GM12878 (cell line): ENCODE data around the gene SRI. TPM values are rescaled to one million over a fixed set of nuclear protein-coding genes. Genes with fewer than 3 reads are reported as not detected.

Experiments
- ATAC-seq: fragments of 200-7000 bp; cut with Tn5 transposase; 3 replicates; pipeline ENCODE4 v1.9.1; 2020; ENCODE audit warnings: mild to moderate bottlenecking, moderate library complexity
- BruUV-seq: library from RNA; stranded (reverse); fragments of 400-500 nt; replicated peaks from 2 replicates; lab custom pipeline; 2021; lab: Mats Ljungman, UMichigan
- CTCF ChIA-PET: fragments of 300-600 bp; sonication (Branson Sonifier 250); formaldehyde crosslinking; extraction: SDS; loops from one replicate; lab custom pipeline; 2021; ENCODE audit warnings: inconsistent platforms; lab: Yijun Ruan, JAX
- POLR2A ChIA-PET: fragments of 350-600 bp; formaldehyde crosslinking; extraction: SDS; loops from one replicate; lab custom pipeline; 2021; ENCODE audit warnings: inconsistent platforms; lab: Charles Lee
- RAD21 ChIA-PET: fragments of 300-600 bp; sonication (Branson Sonifier 250); formaldehyde crosslinking; loops from one replicate; lab custom pipeline; 2023; ENCODE audit warnings: antibody characterized with exemption; ENCODE audit not compliant: unreplicated experiment; lab: Charles Lee
- SMC1A ChIA-PET: fragments of 300-600 bp; sonication (Branson Sonifier 250); formaldehyde crosslinking; loops from one replicate; lab custom pipeline; 2023; ENCODE audit not compliant: unreplicated experiment, uncharacterized antibody; lab: Charles Lee
- DNase-seq: peaks from one replicate; pipeline ENCODE4 v3.0.0-alpha.2; 2011; ENCODE audit warnings: low read depth, low spot score
- FAIRE-seq: peaks from 3 replicates; lab custom pipeline; 2011; peaks lifted over from hg19 to GRCh38; lab: Jason Lieb, UNC
- H2AFZ ChIP-seq: 2 replicates; pipeline ENCODE4 v1.6.0; 2011; ENCODE audit warnings: low read depth, low read length, control low read depth; ENCODE audit not compliant: control insufficient read depth
- H3K27ac ChIP-seq: 2 replicates; pipeline ENCODE4 v1.5.1; 2011; ENCODE audit warnings: control low read depth; ENCODE audit not compliant: control insufficient read depth, insufficient read depth
- H3K27me3 ChIP-seq, 2 experiments: replicated peaks in 1 of 2; 2 replicates each; pipeline versions ENCODE4 v1.6.0 to v1.6.1; 2011; ENCODE audit warnings: low read length in 1 of 2; ENCODE audit not compliant: control insufficient read depth in 2 of 2, insufficient read depth in 2 of 2
- H3K36me3 ChIP-seq, 2 experiments: 2 replicates each; pipeline ENCODE4 v1.5.1; 2011; ENCODE audit warnings: low read length in 1 of 2; ENCODE audit not compliant: control insufficient read depth in 2 of 2, insufficient read depth in 2 of 2
- H3K4me1 ChIP-seq: 2 replicates; pipeline ENCODE4 v1.6.1; 2011; ENCODE audit warnings: mild to moderate bottlenecking, low read length, moderate library complexity, mixed read lengths; ENCODE audit not compliant: control insufficient read depth, insufficient read depth
- H3K4me2 ChIP-seq: 2 replicates; pipeline ENCODE4 v1.6.0; 2011; ENCODE audit warnings: control low read depth; ENCODE audit not compliant: control insufficient read depth, insufficient read depth
- H3K4me3 ChIP-seq: fragments of 200-600 bp; sonication (generic); 2 replicates; pipeline ENCODE4 v1.5.1; 2016
- H3K79me2 ChIP-seq: 2 replicates; pipeline ENCODE4 v1.6.0; 2011; ENCODE audit warnings: low read length; ENCODE audit not compliant: control insufficient read depth, insufficient read depth
- H3K9ac ChIP-seq: 2 replicates; pipeline ENCODE4 v1.8.0; 2011; ENCODE audit warnings: low read length, control low read depth, mixed read lengths; ENCODE audit not compliant: control insufficient read depth, insufficient read depth
- H3K9me3 ChIP-seq: replicated peaks from 3 replicates; pipeline ENCODE4 v1.5.1; 2011; ENCODE audit warnings: mild to moderate bottlenecking, low read length; ENCODE audit not compliant: control insufficient read depth, insufficient read depth
- H4K20me1 ChIP-seq: 2 replicates; pipeline ENCODE4 v1.6.0; 2011; ENCODE audit not compliant: control insufficient read depth, insufficient read depth
- ATF3 ChIP-seq: IDR thresholded peaks from 2 replicates; pipeline ENCODE4 v1.6.1; 2011; ENCODE audit warnings: low read depth, mild to moderate bottlenecking, low read length, moderate library complexity, borderline replicate concordance; ENCODE audit errors: extremely low read depth
- CHD2 ChIP-seq: IDR thresholded peaks from 2 replicates; pipeline ENCODE4 v1.6.1; 2011; ENCODE audit warnings: low read depth, low read length, improper control_type of control experiment, borderline replicate concordance
- E2F8 ChIP-seq: fragments of 450-650 bp; IDR thresholded peaks from 2 replicates; pipeline ENCODE4 v1.6.1; 2018; ENCODE audit warnings: mild to moderate bottlenecking, low read depth, moderate library complexity; ENCODE audit not compliant: partially characterized antibody
- E4F1 ChIP-seq: fragments of 450-650 bp; IDR thresholded peaks from 2 replicates; pipeline ENCODE4 v1.6.1; 2018; ENCODE audit warnings: borderline replicate concordance, mild to moderate bottlenecking; ENCODE audit not compliant: partially characterized antibody
- HDGF ChIP-seq: fragments of 450-650 bp; IDR thresholded peaks from 2 replicates; pipeline ENCODE4 v1.6.1; 2016; ENCODE audit warnings: antibody characterized with exemption
- HSF1 ChIP-seq: fragments of 150-350 bp; IDR thresholded peaks from 2 replicates; pipeline ENCODE4 v1.6.1; 2014; ENCODE audit warnings: mild to moderate bottlenecking, low read depth, low read length
- IKZF1 ChIP-seq: fragments of 450-650 bp; conservative IDR thresholded peaks from 2 replicates; pipeline ENCODE4 v1.6.1; 2017; ENCODE audit warnings: antibody characterized with exemption, mild to moderate bottlenecking
- NR2C2 ChIP-seq: IDR thresholded peaks from 2 replicates; pipeline ENCODE4 v1.6.1; 2011; ENCODE audit warnings: borderline replicate concordance, low read depth; ENCODE audit not compliant: control insufficient read depth, insufficient read length
- POLR2A ChIP-seq: IDR thresholded peaks from 2 replicates; pipeline ENCODE4 v1.6.1; 2011; ENCODE audit warnings: low read depth, mild to moderate bottlenecking, low read length
- RAD51 ChIP-seq: fragments of 450-650 bp; IDR thresholded peaks from 2 replicates; pipeline ENCODE4 v1.6.1; 2016; ENCODE audit warnings: moderate library complexity, mild to moderate bottlenecking, inconsistent platforms
- SKIL ChIP-seq: fragments of 450-650 bp; IDR thresholded peaks from 2 replicates; pipeline ENCODE4 v1.6.1; 2017; ENCODE audit warnings: mild to moderate bottlenecking, low read depth, inconsistent platforms; ENCODE audit not compliant: poor library complexity, severe bottlenecking
- in situ Hi-C: fragments of 300-500 bp; cut with MboI; formaldehyde crosslinking; loops from 9 replicates; pipeline ENCODE4 v1.14.3; 2018; ENCODE audit warnings: mixed read lengths
- intact Hi-C: fragments of 100-400 bp; cut with micrococcal nuclease; formaldehyde crosslinking; loops from one replicate; pipeline ENCODE4 v1.14.2; 2022; ENCODE audit not compliant: unreplicated experiment
- polyA plus RNA-seq, 11 experiments: library from polyadenylated mRNA; depleted of rRNA in 4 of 11; unstranded in 6 of 11; stranded (reverse) in 5 of 11; fragments of >200 nt; fragmentation: Nextera tagmentation in 4 of 11; fragmentation: Illumina TruSeq in 1 of 11; extraction: Ambion mirVana in 4 of 11; extraction: Trizol in 1 of 11; gene quantifications; 1 replicate in 1 of 11; 2 replicates in 10 of 11; pipeline versions ENCODE4 v1.2.1 to v1.2.3, GENCODE V29; 2011 to 2016; ENCODE audit warnings: inconsistent platforms in 2 of 11, missing spikeins in 2 of 11, low read depth in 1 of 11
- total RNA-seq, 4 experiments: library from RNA; depleted of rRNA in 3 of 4; stranded (reverse); fragments of >200 nt in 3 of 4; fragmentation: Illumina TruSeq in 1 of 4; extraction: Trizol in 1 of 4; gene quantifications; 2 replicates each; pipeline versions ENCODE4 v1.2.1 to v1.2.3, GENCODE V29; 2013 to 2021

Gene SRI
- total and polyA plus RNA-seq, 10 of the 15 experiments (the other 5 are each of a cell fraction or from before 2014, with no cell fraction given) = 94.7 to 588 (median 242) TPM

GRCh38 chr7:88254721-88255424 lies 35.0 kb upstream of the SRI start (continued):
- TF ChIP-seq E4F1 = no peak

GRCh38 chr7:88253640-88254039 lies 33.8 kb upstream of the SRI start:
- no peaks in the 10 kb centered on the region for H3K27me3 ChIP-seq
- no peaks in the 10 kb centered on the region for H3K79me2 ChIP-seq
- no peak overlapping the region for H3K27ac ChIP-seq
- no peak overlapping the region for H3K9ac ChIP-seq
- no peaks in the 10 kb centered on the region for H3K36me3 ChIP-seq
- ChIA-PET POLR2A (no interaction called here), CTCF (no interaction called here), RAD21 (interaction anchor here (1.2 kb wide), 1 partner anchor 11 kb away, joined by 5 read pairs; no protein-coding TSS in a partner anchor), SMC1A (interaction anchor here (1.3 to 1.9 kb wide), 3 partner anchors 10 to 47 kb away, joined by 4 to 5 read pairs (median 4); no protein-coding TSS in a partner anchor)
- no peak overlapping the region for H3K4me3 ChIP-seq
- H4K20me1 ChIP-seq = no peaks in the 10 kb centered on the region
- DNase-seq (no peak), ATAC-seq (no peak), FAIRE-seq (no peak)
- in situ Hi-C loops = no loop called here
- BruUV-seq = no TSS peak
- no peak for TF ChIP-seq NR2C2
- TF ChIP-seq POLR2A = no peak
- TF ChIP-seq RAD51 = no peak
- TF ChIP-seq CHD2 = no peak
- TF ChIP-seq HDGF = no peak
- no peak for TF ChIP-seq SKIL
- TF ChIP-seq IKZF1 = no peak
- no peak for TF ChIP-seq HSF1
- TF ChIP-seq E2F8 = no peak
- TF ChIP-seq ATF3 = no peak
- H3K4me1 ChIP-seq = no peaks in the 10 kb centered on the region
- no peak overlapping the region for H3K4me2 ChIP-seq
- intact Hi-C loops = no loop called here
- H3K9me3 ChIP-seq = no peaks in the 10 kb centered on the region; the same call in 1 of the 3 replicates
- no peak overlapping the region for H2AFZ ChIP-seq
